B cell (primary cell): ENCODE results near the gene LIPE. TPM values are rescaled to one million over a fixed set of nuclear protein-coding genes. Genes with fewer than 3 reads are reported as not detected.
"Not testable (repeated sequence)": the region's sequence is repeated elsewhere in the genome, so short reads cannot be mapped to it uniquely, and the experiment has no call there.

Source experiments
- ATAC-seq: fragments of 200-7000 bp; cut with Tn5 transposase; one replicate; pipeline ENCODE4 v1.10.0; 2021; ENCODE audit warnings: low read depth, mild to moderate bottlenecking, moderate number of reproducible peaks, moderate library complexity
- CTCF ChIA-PET: fragments of 350-600 bp; sonication (Branson Sonifier 250); formaldehyde crosslinking; loops from one replicate; lab custom pipeline; 2021; ENCODE audit warnings: antibody characterized with exemption, inconsistent platforms; lab: Charles Lee
- POLR2A ChIA-PET: fragments of 350-600 bp; sonication (Branson Sonifier 250); formaldehyde crosslinking; loops from one replicate; lab custom pipeline; 2021; ENCODE audit warnings: antibody characterized with exemption; lab: Charles Lee
- DNase-seq: peaks from one replicate; pipeline ENCODE4 v3.0.0; 2013
- H2AFZ ChIP-seq: 2 replicates; pipeline ENCODE4 v1.6.1; 2012; ENCODE audit warnings: mild to moderate bottlenecking, low read depth, low read length; ENCODE audit not compliant: insufficient read depth, poor library complexity, severe bottlenecking
- H3K27ac ChIP-seq, 2 donors: 1 replicate in 1 of 2; 2 replicates in 1 of 2; pipeline ENCODE4 v1.5.1; 2012 to 2013; ENCODE audit warnings: low read length in 2 of 2, mild to moderate bottlenecking in 2 of 2, moderate library complexity in 1 of 2
- H3K27me3 ChIP-seq, 4 experiments: fragments of 200-600 bp in 1 of 4; sonication (generic) in 1 of 4; replicated peaks in 1 of 4; 1 replicate in 2 of 4; 2 replicates in 2 of 4; pipeline versions ENCODE4 v1.6.1 to v1.7.0; 2013 to 2016; ENCODE audit warnings: low read length in 3 of 4, mild to moderate bottlenecking in 2 of 4, mixed read lengths in 1 of 4, moderate library complexity in 1 of 4; ENCODE audit not compliant: insufficient read depth in 4 of 4, control insufficient read depth in 3 of 4; ENCODE audit errors: control extremely low read depth in 1 of 4
- H3K36me3 ChIP-seq, 2 experiments: replicated peaks in 1 of 2; 1 replicate in 1 of 2; 2 replicates in 1 of 2; pipeline versions ENCODE4 v1.6.1 to v1.7.1; 2013; ENCODE audit warnings: low read length in 1 of 2; ENCODE audit not compliant: insufficient read depth in 2 of 2, control insufficient read depth in 1 of 2; ENCODE audit errors: control extremely low read depth in 1 of 2, extremely low read depth in 1 of 2
- H3K4me1 ChIP-seq, 2 donors: fragments of 200-600 bp in 1 of 2; sonication (generic) in 1 of 2; 1 replicate in 1 of 2; 2 replicates in 1 of 2; pipeline versions ENCODE4 v1.5.1 to v1.6.1; 2013 to 2017; ENCODE audit warnings: low read length in 2 of 2; ENCODE audit not compliant: control insufficient read depth in 2 of 2, insufficient read depth in 2 of 2
- H3K4me2 ChIP-seq: replicated peaks from 2 replicates; pipeline ENCODE3; 2012; ENCODE audit warnings: mild to moderate bottlenecking, low read depth, low read length; ENCODE audit not compliant: poor library complexity, severe bottlenecking
- H3K4me3 ChIP-seq, 5 experiments: fragments of 200-600 bp in 1 of 5; sonication (generic) in 1 of 5; 1 replicate in 3 of 5; 2 replicates in 2 of 5; pipeline versions ENCODE4 v1.5.1 to v1.7.0; 2011 to 2016; ENCODE audit warnings: low read length in 4 of 5, mild to moderate bottlenecking in 4 of 5, low read depth in 2 of 5, control low read depth in 1 of 5, moderate library complexity in 1 of 5; ENCODE audit not compliant: insufficient read depth in 1 of 5; ENCODE audit errors: control extremely low read depth in 1 of 5, extremely low read depth in 1 of 5
- H3K79me2 ChIP-seq: fragments of 200-600 bp; sonication (generic); one replicate; pipeline ENCODE4 v1.6.0; 2016; ENCODE audit warnings: low read length; ENCODE audit not compliant: control insufficient read depth, insufficient read depth
- H3K9ac ChIP-seq: fragments of 200-600 bp; sonication (generic); 2 replicates; pipeline ENCODE4 v1.6.1; 2017; ENCODE audit warnings: mild to moderate bottlenecking, low read length, moderate library complexity
- H3K9me3 ChIP-seq, 3 donors: one replicate each; pipeline versions ENCODE4 v1.6.1 to v1.7.1; 2013; ENCODE audit warnings: low read length in 2 of 3; ENCODE audit not compliant: control insufficient read depth in 2 of 3, insufficient read depth in 1 of 3; ENCODE audit errors: control extremely low read depth in 1 of 3
- H4K20me1 ChIP-seq: 2 replicates; pipeline ENCODE4 v1.6.0; 2012; ENCODE audit warnings: mild to moderate bottlenecking, low read length; ENCODE audit not compliant: insufficient read depth, control insufficient read depth, poor library complexity, severe bottlenecking
- H3K27ac Mint-ChIP-seq: one replicate; pipeline ENCODE4 v1.8.0; 2021; ENCODE audit warnings: mixed read lengths
- H3K27me3 Mint-ChIP-seq: one replicate; pipeline ENCODE4 v1.8.0; 2021; ENCODE audit warnings: mixed read lengths
- H3K4me1 Mint-ChIP-seq: one replicate; pipeline ENCODE4 v1.8.0; 2021; ENCODE audit warnings: mixed read lengths
- H3K4me3 Mint-ChIP-seq: one replicate; pipeline ENCODE4 v1.8.0; 2021; ENCODE audit warnings: mixed read lengths
- H3K9me3 Mint-ChIP-seq: one replicate; pipeline ENCODE4 v1.8.0; 2022; ENCODE audit warnings: mixed read lengths; ENCODE audit not compliant: insufficient read depth
- EZH2 ChIP-seq: IDR thresholded peaks from 2 replicates; pipeline ENCODE4 v1.6.1; 2012; ENCODE audit warnings: borderline replicate concordance, low read depth, mild to moderate bottlenecking, moderate library complexity, low read length; ENCODE audit not compliant: insufficient read depth, poor library complexity, severe bottlenecking
- WGBS: methylation state at CpG from one replicate; pipeline ENCODE4 v1.1.5; 2013; ENCODE audit warnings: missing lambda C conversion rate; ENCODE audit not compliant: insufficient coverage; 5-methylcytosine and 5-hydroxymethylcytosine counted together
- intact Hi-C: fragments of 100-400 bp; cut with micrococcal nuclease; formaldehyde crosslinking; loops from one replicate; pipeline ENCODE4 v1.10.0; 2022
- polyA plus RNA-seq: library from polyadenylated mRNA; depleted of rRNA; stranded (reverse); fragments of >200 nt; gene quantifications from 2 replicates; pipeline ENCODE4 v1.2.3, GENCODE V29; 2012
- total RNA-seq, 2 donors: library from RNA; stranded (reverse); fragments of 120-200 nt in 1 of 2; gene quantifications; 1 replicate in 1 of 2; 2 replicates in 1 of 2; pipeline versions ENCODE4 v1.2.3 to v1.2.4, GENCODE V29; 2013 to 2022
- TF ChIP-seq, protein P1 (sequence below): fragments of 200-600 bp; IDR thresholded peaks from one replicate; pipeline ENCODE4 v1.8.0; 2022; ENCODE audit warnings: antibody characterized with exemption, mild to moderate bottlenecking

LIPE gene
- total and polyA plus RNA-seq, 2 donors (not counting 1 experiment from before 2014, with no cell fraction given) = 46.9 to 49.4 TPM

DNA sequence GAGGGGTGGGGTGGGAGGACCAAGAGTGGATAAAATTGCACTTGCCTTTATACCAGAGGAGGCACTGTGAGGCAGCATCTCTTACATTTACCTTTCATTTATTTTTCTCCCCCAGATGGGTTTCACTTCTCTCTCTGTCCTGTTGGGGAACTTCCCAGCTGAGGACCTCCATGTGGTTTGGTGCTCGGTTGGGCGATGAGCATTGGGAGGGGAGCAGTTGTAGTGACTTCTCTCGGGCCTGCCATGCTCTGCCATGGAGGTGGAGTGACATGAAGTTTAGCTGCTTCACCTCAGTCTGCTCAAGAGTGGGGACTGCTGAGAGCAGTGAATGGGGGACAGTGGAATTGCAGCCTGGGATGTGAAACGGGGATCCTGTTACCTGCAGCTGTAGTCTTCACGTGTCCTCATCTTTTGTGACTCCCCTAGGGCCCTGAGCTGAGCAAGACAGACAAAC lies 38.7 kb upstream of the LIPE start:
- H3K4me3 Mint-ChIP-seq = peak overlapping the region; percentile 69
- intact Hi-C loops = loop anchor here (1.0 kb wide), 3 partner anchors 16 to 63 kb away; no protein-coding TSS in a partner anchor
- Histone ChIP-seq H3K79me2 (no peaks in the 10 kb centered on the region), H3K4me3 (peak overlapping the region in 1 of 5 experiments; percentile 40), H3K9ac (no peak overlapping the region), H3K4me2 (peak overlapping the region; percentile 47), H2AFZ (peak overlapping the region; percentile 34), H3K27me3 (no peaks in the 10 kb centered on the region), H3K27ac (peak overlapping the region; percentile 60 to 83), H4K20me1 (no peaks in the 10 kb centered on the region), H3K9me3 (no peaks in the 10 kb centered on the region), H3K4me1 (peaks cover 53 to 63% of the 10 kb centered on the region in 2 donors), H3K36me3 (no peaks in the 10 kb centered on the region)
- H3K27me3 Mint-ChIP-seq = no peaks in the 10 kb centered on the region
- peak overlapping the region; percentile 93 for H3K27ac Mint-ChIP-seq
- ChIA-PET POLR2A (interaction anchor here (0.9 to 1.3 kb wide), 4 partner anchors 17 to 63 kb away, joined by 3 to 10 read pairs (median 3); partner anchors contain the start of gene CEACAM1), CTCF (interaction anchor here (0.6 to 11.9 kb wide), 26 partner anchors 9 to 431 kb away, joined by 3 to 169 read pairs (median 5); partner anchors contain the start of gene CEACAM1)
- TF ChIP-seq, protein P1, sequence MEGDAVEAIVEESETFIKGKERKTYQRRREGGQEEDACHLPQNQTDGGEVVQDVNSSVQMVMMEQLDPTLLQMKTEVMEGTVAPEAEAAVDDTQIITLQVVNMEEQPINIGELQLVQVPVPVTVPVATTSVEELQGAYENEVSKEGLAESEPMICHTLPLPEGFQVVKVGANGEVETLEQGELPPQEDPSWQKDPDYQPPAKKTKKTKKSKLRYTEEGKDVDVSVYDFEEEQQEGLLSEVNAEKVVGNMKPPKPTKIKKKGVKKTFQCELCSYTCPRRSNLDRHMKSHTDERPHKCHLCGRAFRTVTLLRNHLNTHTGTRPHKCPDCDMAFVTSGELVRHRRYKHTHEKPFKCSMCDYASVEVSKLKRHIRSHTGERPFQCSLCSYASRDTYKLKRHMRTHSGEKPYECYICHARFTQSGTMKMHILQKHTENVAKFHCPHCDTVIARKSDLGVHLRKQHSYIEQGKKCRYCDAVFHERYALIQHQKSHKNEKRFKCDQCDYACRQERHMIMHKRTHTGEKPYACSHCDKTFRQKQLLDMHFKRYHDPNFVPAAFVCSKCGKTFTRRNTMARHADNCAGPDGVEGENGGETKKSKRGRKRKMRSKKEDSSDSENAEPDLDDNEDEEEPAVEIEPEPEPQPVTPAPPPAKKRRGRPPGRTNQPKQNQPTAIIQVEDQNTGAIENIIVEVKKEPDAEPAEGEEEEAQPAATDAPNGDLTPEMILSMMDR = peak; percentile 68
- TF ChIP-seq EZH2 = no peak
- peaks cover 62% of the 10 kb centered on the region for H3K4me1 Mint-ChIP-seq
- no peaks in the 10 kb centered on the region for H3K9me3 Mint-ChIP-seq
- WGBS = 4% methylated on average over 4 of the region's 5 CpGs
- peak; percentile 90 for DNase-seq
- peak; percentile 91 for ATAC-seq

DNA sequence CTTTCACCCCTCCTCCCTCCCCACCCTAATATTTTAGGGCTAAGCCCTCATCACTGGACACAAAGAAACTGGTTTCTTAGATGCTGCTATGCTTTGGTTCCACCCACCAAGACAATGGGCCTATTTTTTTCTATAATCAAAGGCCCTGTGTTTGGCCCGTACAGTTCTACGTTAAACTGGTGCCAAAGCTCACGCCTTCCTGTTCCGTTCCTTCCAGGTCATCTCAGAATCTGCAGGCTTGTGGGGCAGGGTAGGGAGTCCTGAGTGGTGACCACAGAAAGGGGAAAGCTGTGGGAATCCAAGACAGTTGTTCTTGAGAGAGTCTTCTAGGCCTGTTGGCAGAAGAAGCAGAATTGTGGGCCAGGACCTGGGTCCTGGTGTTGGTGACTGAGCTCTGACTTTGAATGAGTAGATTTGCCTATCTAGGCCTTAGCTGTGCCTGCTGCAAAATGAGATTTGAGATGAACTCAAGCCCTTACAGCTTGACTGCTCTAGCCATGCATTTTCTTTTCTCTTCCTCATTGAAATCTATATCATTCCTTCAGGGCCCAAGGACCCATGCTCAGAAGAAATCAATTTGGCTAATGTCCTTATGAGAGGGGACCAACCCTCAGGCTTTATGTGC lies 34.6 kb upstream of the LIPE start:
- H3K36me3 ChIP-seq = no peaks in the 10 kb centered on the region
- TF ChIP-seq, protein P1 = no peak
- no peak for TF ChIP-seq EZH2
- no peaks in the 10 kb centered on the region for H3K27me3 ChIP-seq
- no peak for DNase-seq
- H2AFZ ChIP-seq = peak overlapping the region; percentile 18
- H3K4me2 ChIP-seq = no peak overlapping the region
- Mint-ChIP-seq H3K27me3 (no peaks in the 10 kb centered on the region), H3K4me3 (no peak overlapping the region), H3K9me3 (no peaks in the 10 kb centered on the region), H3K27ac (peak overlapping the region; percentile 42), H3K4me1 (peaks cover 45% of the 10 kb centered on the region)
- H3K9me3 ChIP-seq = no peaks in the 10 kb centered on the region
- 100% methylated on average over 4 of the region's 4 CpGs for WGBS
- H3K9ac ChIP-seq = no peak overlapping the region
- H3K4me3 ChIP-seq = no peak overlapping the region
- H3K4me1 ChIP-seq = peaks cover 38 to 43% of the 10 kb centered on the region in 2 donors
- no peak overlapping the region for H3K27ac ChIP-seq
- no peak for ATAC-seq
- intact Hi-C loops = no loop called here
- POLR2A ChIA-PET = no interaction called here
- CTCF ChIA-PET = interaction anchor here (0.9 to 11.9 kb wide), 4 partner anchors 9 to 65 kb away, joined by 3 to 169 read pairs (median 14); partner anchors contain the start of gene CEACAM1
- H3K79me2 ChIP-seq = no peaks in the 10 kb centered on the region
- no peaks in the 10 kb centered on the region for H4K20me1 ChIP-seq

DNA sequence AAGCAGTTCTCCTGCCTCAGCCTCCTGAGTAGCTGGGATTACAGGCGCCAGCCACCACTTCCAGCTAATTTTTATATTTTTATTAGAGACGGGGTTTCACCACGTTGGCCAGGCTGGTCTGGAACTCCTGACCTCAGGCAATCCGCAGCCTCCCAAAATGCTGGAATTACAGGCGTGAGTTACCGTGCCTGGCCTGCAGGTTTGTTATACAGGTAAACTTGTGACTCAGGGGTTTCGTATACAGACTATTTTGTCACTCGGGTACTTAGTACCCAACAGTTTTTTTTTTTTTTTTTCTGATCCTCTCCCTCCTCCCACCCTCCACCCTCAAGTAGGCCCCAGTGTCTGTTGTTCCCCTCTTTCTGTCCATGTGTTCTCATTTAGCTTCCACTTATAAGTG lies 34.0 kb upstream of the LIPE start:
- POLR2A ChIA-PET, H3K4me3 ChIP-seq, H3K27ac ChIP-seq, H3K4me3 Mint-ChIP-seq, H3K79me2 ChIP-seq, intact Hi-C loops, H3K4me2 ChIP-seq, H3K9me3 ChIP-seq, H3K9me3 Mint-ChIP-seq, H3K9ac ChIP-seq, H4K20me1 ChIP-seq, H2AFZ ChIP-seq, H3K27me3 ChIP-seq, H3K27ac Mint-ChIP-seq, DNase-seq, H3K27me3 Mint-ChIP-seq, ATAC-seq, H3K36me3 ChIP-seq: not testable (repeated sequence)
- peaks cover 40% of the 10 kb centered on the region for H3K4me1 Mint-ChIP-seq
- 100% methylated on average over 1 of the region's 8 CpGs for WGBS
- H3K4me1 ChIP-seq = peaks cover 32 to 37% of the 10 kb centered on the region in 2 donors
- CTCF ChIA-PET = interaction anchor here (0.9 to 11.9 kb wide), 4 partner anchors 9 to 66 kb away, joined by 3 to 169 read pairs (median 14); partner anchors contain the start of gene CEACAM1
